H1 (cell line): ENCODE data around the gene VAPB. TPM values are rescaled to one million over a fixed set of nuclear protein-coding genes. Genes with fewer than 3 reads are reported as not detected.

Experiments used
- BRCA1 ChIP-seq: IDR thresholded peaks from 2 replicates; pipeline ENCODE4 v1.6.1; 2012; ENCODE audit warnings: low read depth, low read length, improper control_type of control experiment
- GABPA ChIP-seq: IDR thresholded peaks from 2 replicates; pipeline ENCODE4 v1.6.1; 2011; ENCODE audit warnings: mild to moderate bottlenecking, low read length, moderate library complexity, borderline replicate concordance; ENCODE audit not compliant: insufficient read depth
- RAD21 ChIP-seq, 2 experiments: IDR thresholded peaks in 1 of 2; conservative IDR thresholded peaks in 1 of 2; 2 replicates each; pipeline ENCODE4 v1.6.1; 2011; ENCODE audit warnings: low read depth in 2 of 2, low read length in 2 of 2, improper control_type of control experiment in 1 of 2, inconsistent platforms in 1 of 2, mild to moderate bottlenecking in 1 of 2, moderate library complexity in 1 of 2
- TAF1 ChIP-seq: IDR thresholded peaks from 2 replicates; pipeline ENCODE4 v1.6.1; 2011; ENCODE audit warnings: mild to moderate bottlenecking, low read depth, low read length
- TAF7 ChIP-seq: optimal IDR thresholded peaks from 2 replicates; pipeline ENCODE3; 2011; ENCODE audit warnings: low read depth, mild to moderate bottlenecking, inconsistent platforms, low read length, moderate library complexity, borderline replicate concordance
- polyA plus RNA-seq, 7 experiments: library from polyadenylated mRNA; depleted of rRNA in 3 of 7; stranded (reverse) in 5 of 7; unstranded in 2 of 7; fragments of >200 nt in 5 of 7; fragments of 200-250 nt in 2 of 7; gene quantifications; 1 replicate in 5 of 7; 2 replicates in 1 of 7; 4 replicates in 1 of 7; pipeline versions ENCODE4 v1.2.1 to v1.2.3, GENCODE V29; 2011 to 2013; ENCODE audit warnings: missing spikeins in 2 of 7, mixed read lengths in 2 of 7
- total RNA-seq: library from RNA; stranded (reverse); fragmentation: NEBNext Ultra II Directional; extraction: Animal tissue kit (Norgen Biotek cat#: 25700); gene quantifications from 2 replicates; pipeline ENCODE4 v1.2.1, GENCODE V29; 2021

The VAPB gene
- total and polyA plus RNA-seq, 2 of the 8 experiments (the other 6 are each of a cell fraction or from before 2014, with no cell fraction given) = 24.4 to 62.8 TPM

DNA sequence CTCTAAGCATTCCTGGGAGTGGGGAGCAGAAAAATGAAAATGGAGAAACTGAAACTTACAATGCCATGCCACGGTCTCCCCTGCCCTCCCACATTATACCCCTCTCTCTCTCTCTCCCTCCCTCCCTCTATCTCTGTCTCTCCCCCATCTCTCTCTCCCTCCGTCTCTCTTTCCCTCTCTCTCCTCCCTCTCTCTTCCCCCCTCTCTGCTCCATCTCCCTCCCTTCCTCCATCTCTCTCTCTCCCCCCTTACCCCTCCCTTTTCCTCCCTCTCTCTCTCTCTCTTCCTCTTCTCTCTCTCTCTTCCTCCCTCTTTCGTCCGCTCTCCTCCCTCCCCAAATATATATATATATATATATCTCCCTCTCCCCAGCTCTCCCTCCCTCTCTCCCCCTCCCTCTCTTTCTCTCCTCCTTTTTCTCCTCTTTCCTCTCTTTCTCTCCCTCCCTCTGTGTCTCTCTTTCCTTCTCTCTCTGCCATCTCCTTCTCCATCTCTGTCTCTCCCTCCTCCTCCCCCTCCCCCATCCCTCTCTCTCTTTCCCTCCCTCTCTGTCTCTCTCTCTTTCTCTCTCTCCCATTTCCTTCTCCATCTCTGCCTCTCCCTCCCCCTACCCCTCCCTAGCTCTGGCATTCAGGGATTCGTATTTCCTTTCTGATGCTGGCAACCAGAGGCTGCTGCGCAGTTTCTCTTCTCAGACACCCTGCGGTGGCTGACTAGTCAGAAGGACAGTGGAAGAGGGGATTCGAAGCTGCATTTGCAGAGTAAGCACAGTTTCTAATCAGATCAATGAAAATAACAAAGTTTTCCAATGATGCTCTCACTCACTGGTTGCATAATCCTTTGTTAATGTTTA, 13.9 kb upstream of the VAPB start (continued):
- no peak for TF ChIP-seq BRCA1
- peak; percentile 30; the same call in 1 of the 2 replicates for TF ChIP-seq TAF1
- 0 out of 4 replicates have a peak, but pooled peaks of 1 of the 2 experiments have one; percentile 7 for TF ChIP-seq RAD21 (IDR thresholded peaks at IDR 0.05 in 1 of 2, conservative IDR thresholded peaks at IDR 0.05 in 1 of 2; ENCODE audit: low read depth in 2 of 2, low read length in 2 of 2)
- no peak for TF ChIP-seq TAF7
- TF ChIP-seq GABPA = no peak
